SU-DHL-6 (cell line): ENCODE measurements around the gene TMEM18.

Source experiments
- H2AFZ ChIP-seq: fragments of 200-600 bp; sonication (generic); 2 replicates; pipeline ENCODE4 v1.6.1; 2014; ENCODE audit warnings: low read depth, mild to moderate bottlenecking, moderate library complexity, mixed read lengths, antibody characterized with exemption, low read length; ENCODE audit not compliant: severe bottlenecking
- H3F3A ChIP-seq: fragments of 200-600 bp; shearing (Covaris generic); 2 replicates; pipeline ENCODE4 v1.6.0; 2016; ENCODE audit warnings: antibody characterized with exemption, mild to moderate bottlenecking; ENCODE audit not compliant: insufficient read depth
- H3K27ac ChIP-seq: fragments of 200-600 bp; sonication (generic); 2 replicates; pipeline ENCODE4 v1.5.1; 2016; ENCODE audit warnings: low read depth, mild to moderate bottlenecking, low read length, moderate library complexity, mixed read lengths
- H3K27me3 ChIP-seq: fragments of 200-600 bp; sonication (generic), shearing (Covaris generic); 2 replicates; pipeline ENCODE4 v1.6.0; 2014; ENCODE audit warnings: mild to moderate bottlenecking, low read length
- H3K36me3 ChIP-seq: fragments of 200-600 bp; sonication (generic); 2 replicates; pipeline ENCODE4 v1.6.1; 2014; ENCODE audit warnings: mild to moderate bottlenecking, low read length, mixed read lengths
- H3K4me2 ChIP-seq: fragments of 300-600, 200-600 bp; shearing (Covaris generic), sonication (generic); 2 replicates; pipeline ENCODE4 v1.6.0; 2014; ENCODE audit warnings: low read length, low read depth, mild to moderate bottlenecking; ENCODE audit not compliant: poor library complexity, severe bottlenecking
- H3K4me3 ChIP-seq: fragments of 200-600 bp; sonication (generic); 2 replicates; pipeline ENCODE4 v1.5.1; 2014; ENCODE audit warnings: antibody characterized with exemption, low read length, mild to moderate bottlenecking, mixed read lengths; ENCODE audit not compliant: insufficient read depth, poor library complexity, severe bottlenecking
- H3K79me2 ChIP-seq: fragments of 200-600 bp; sonication (generic); 2 replicates; pipeline ENCODE4 v1.6.1; 2014; ENCODE audit warnings: mild to moderate bottlenecking, low read length, moderate library complexity; ENCODE audit not compliant: insufficient read depth
- H3K9ac ChIP-seq: fragments of 200-600 bp; sonication (generic); 2 replicates; pipeline ENCODE4 v1.7.0; 2014; ENCODE audit warnings: mild to moderate bottlenecking, low read length
- H3K9me2 ChIP-seq: fragments of 200-600 bp; sonication (generic); replicated peaks from 2 replicates; pipeline ENCODE4 v1.6.1; 2014; ENCODE audit warnings: low read length; ENCODE audit not compliant: insufficient read depth
- H3K9me3 ChIP-seq: fragments of 200-600 bp; sonication (generic); 2 replicates; pipeline ENCODE4 v1.6.1; 2014; ENCODE audit warnings: low read length, mixed read lengths; ENCODE audit not compliant: insufficient read depth
- H4K20me1 ChIP-seq: fragments of 200-600 bp; sonication (generic); 2 replicates; pipeline ENCODE4 v1.6.1; 2014; ENCODE audit warnings: low read depth, mild to moderate bottlenecking, antibody characterized with exemption, low read length, moderate library complexity, mixed read lengths
- EZH2phosphoT487 ChIP-seq: fragments of 200-600 bp; sonication (generic), shearing (Covaris generic); conservative IDR thresholded peaks from 2 replicates; pipeline ENCODE4 v1.6.1; 2018; ENCODE audit warnings: mild to moderate bottlenecking, antibody characterized with exemption, low read length, moderate library complexity, mixed read lengths
- TF ChIP-seq, protein P1 (sequence below): fragments of 200-600 bp; sonication (generic); IDR thresholded peaks from one replicate; pipeline ENCODE4 v1.5.1; 2017; ENCODE audit warnings: antibody characterized with exemption, mild to moderate bottlenecking, low read length, moderate library complexity; ENCODE audit not compliant: insufficient read depth, poor library complexity, severe bottlenecking

TMEM18 gene

DNA sequence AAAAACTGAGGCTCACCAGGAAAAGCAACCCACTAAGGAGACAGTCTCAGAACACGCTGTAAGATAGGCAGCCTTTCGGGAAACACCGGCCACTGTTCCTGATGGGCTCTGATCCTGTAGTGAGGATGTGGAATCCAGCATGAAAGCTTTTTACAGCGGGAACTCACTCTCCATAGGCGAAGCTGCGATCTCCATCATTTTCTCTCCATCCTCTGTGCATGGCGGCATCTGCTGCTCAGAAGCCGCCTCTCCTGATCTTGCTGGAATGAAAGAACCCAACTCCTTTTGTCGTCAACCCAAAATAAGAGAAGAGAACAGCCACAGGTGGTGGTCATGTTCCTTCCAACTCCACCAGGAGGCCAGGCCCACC, 49.9 kb downstream of the TMEM18 start:
- Histone ChIP-seq H4K20me1 (no peaks in the 10 kb centered on the region), H3K4me3 (no peak overlapping the region), H2AFZ (no peak overlapping the region), H3K4me2 (no peak overlapping the region), H3F3A (no peaks in the 10 kb centered on the region), H3K36me3 (no peaks in the 10 kb centered on the region), H3K9ac (no peak overlapping the region), H3K27ac (no peak overlapping the region), H3K79me2 (no peaks in the 10 kb centered on the region), H3K9me2 (no peaks in the 10 kb centered on the region), H3K27me3 (no peaks in the 10 kb centered on the region; the same call in 1 of the 2 replicates), H3K9me3 (no peaks in the 10 kb centered on the region)
- no peak for TF ChIP-seq EZH2phosphoT487
- TF ChIP-seq, protein P1, sequence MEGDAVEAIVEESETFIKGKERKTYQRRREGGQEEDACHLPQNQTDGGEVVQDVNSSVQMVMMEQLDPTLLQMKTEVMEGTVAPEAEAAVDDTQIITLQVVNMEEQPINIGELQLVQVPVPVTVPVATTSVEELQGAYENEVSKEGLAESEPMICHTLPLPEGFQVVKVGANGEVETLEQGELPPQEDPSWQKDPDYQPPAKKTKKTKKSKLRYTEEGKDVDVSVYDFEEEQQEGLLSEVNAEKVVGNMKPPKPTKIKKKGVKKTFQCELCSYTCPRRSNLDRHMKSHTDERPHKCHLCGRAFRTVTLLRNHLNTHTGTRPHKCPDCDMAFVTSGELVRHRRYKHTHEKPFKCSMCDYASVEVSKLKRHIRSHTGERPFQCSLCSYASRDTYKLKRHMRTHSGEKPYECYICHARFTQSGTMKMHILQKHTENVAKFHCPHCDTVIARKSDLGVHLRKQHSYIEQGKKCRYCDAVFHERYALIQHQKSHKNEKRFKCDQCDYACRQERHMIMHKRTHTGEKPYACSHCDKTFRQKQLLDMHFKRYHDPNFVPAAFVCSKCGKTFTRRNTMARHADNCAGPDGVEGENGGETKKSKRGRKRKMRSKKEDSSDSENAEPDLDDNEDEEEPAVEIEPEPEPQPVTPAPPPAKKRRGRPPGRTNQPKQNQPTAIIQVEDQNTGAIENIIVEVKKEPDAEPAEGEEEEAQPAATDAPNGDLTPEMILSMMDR = no peak

DNA sequence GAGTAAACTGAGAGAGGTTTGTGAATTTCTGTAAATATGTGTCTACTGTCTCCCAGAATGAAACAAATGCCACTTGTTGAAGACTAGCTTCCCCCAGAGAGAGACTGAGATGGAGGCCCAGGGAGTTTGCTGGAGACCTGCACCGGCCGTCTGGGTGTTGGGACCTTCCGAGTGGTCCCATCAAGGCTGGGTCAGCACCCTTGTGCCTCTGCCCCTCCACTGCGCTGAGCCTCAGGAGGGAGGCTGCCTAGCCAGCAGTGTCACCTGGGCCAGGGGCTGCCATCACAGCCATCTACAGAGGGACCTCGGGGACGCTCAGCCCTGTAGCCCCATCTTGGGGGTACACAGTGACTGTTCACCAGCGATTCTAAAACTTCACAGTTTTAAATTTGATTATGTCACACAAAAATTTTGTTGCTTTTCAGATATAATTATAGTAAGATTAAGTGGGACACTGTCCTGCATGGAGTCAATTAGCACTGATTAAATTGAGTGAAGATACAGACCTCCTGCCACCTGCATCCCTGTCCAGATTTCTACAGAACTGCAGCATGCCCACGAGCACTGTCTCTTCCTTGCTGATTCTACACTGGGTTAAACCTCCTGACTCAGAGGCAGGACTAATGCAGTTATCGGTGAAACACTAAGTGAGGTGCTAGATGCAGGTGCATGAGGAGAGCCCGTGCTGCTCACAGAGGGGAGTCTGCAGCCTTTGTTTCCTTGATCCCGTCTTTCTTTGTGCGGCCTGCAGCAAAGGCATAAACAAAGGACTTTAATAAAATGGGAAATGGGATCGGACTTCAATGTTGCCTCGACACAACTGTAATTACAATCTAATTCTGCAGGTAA, 50.5 kb downstream of the TMEM18 start:
- no peaks in the 10 kb centered on the region for H3K79me2 ChIP-seq
- TF ChIP-seq, protein P1 = no peak
- no peak for TF ChIP-seq EZH2phosphoT487
- H2AFZ ChIP-seq = no peak overlapping the region

DNA sequence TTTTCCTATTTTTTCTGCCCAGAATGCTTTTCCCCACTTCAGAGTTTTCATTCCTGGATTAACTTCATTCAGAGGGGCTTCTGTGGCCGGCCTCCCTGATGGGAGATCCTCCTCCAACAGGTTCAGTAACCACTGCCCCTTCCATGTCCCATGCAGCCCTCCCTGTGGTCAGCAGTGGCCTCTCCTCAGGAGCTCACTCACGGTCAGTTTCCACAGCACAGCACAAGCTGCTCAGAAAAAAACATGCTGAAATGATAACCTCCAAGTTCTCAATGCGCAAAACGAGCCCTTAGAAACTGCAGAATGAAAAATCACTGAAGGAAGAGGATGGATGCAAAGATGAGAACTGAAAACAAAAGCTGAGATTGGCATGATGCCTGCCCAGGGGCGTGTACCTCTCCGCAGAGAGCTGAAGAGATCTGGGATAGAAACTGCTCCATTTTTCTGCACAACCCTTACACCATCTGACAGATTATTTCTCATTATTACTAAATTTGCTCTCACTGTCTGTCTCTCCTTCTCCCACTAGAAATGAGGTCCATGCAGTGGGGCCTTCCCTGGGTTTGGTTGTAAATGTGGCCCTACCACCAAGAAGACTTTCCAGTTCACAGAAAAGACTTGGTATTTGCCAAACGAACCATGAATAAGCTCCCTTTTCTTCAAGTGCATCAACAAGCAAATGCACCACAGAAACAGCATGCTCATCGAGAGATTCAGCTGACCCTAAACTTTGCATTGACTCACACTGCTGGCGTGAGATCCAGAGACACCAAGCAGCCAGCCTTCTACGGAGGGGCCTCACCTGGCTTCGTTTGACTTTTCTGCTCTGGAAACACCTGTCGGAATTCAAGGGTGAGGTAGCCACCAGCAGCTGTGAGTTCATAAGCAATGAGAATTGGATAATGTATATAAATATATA, 51.5 kb downstream of the TMEM18 start:
- Histone ChIP-seq H3K9ac (no peak overlapping the region), H3F3A (no peaks in the 10 kb centered on the region), H3K27ac (no peak overlapping the region), H3K36me3 (no peaks in the 10 kb centered on the region), H3K4me2 (no peak overlapping the region), H3K9me2 (no peaks in the 10 kb centered on the region), H2AFZ (no peak overlapping the region), H3K27me3 (no peaks in the 10 kb centered on the region), H4K20me1 (no peaks in the 10 kb centered on the region), H3K79me2 (no peaks in the 10 kb centered on the region), H3K4me3 (no peak overlapping the region), H3K9me3 (no peaks in the 10 kb centered on the region)
- TF ChIP-seq, protein P1 = no peak
- no peak for TF ChIP-seq EZH2phosphoT487

More for the DNA sequence above, 50.5 kb downstream of the TMEM18 start:
- H3K9ac ChIP-seq = no peak overlapping the region
- H3K9me3 ChIP-seq = no peaks in the 10 kb centered on the region
- H3K27ac ChIP-seq = no peak overlapping the region
- H3K4me2 ChIP-seq = no peak overlapping the region
- no peaks in the 10 kb centered on the region for H4K20me1 ChIP-seq
- no peaks in the 10 kb centered on the region; the same call in 1 of the 2 replicates for H3K27me3 ChIP-seq
- H3K9me2 ChIP-seq = no peaks in the 10 kb centered on the region
- H3K36me3 ChIP-seq = no peaks in the 10 kb centered on the region
- H3F3A ChIP-seq = no peaks in the 10 kb centered on the region
- no peak overlapping the region for H3K4me3 ChIP-seq
